OCI-LY1 (cell line): ENCODE data around the gene MYO16.

Experiments used
- CTCF ChIP-seq: fragments of 200-600 bp; sonication (generic), shearing (Covaris generic); IDR thresholded peaks from 2 replicates; pipeline ENCODE4 v1.5.1; 2017; ENCODE audit warnings: mild to moderate bottlenecking, antibody characterized with exemption, low read length, moderate library complexity, mixed read lengths
- EZH2 ChIP-seq: fragments of 200-600 bp; sonication (generic), shearing (Covaris generic); IDR thresholded peaks from 2 replicates; pipeline ENCODE4 v1.8.0; 2017; ENCODE audit warnings: borderline replicate concordance, mixed run types, mild to moderate bottlenecking, antibody characterized with exemption, low read length, moderate library complexity, mixed read lengths

GRCh38 chr13:109114162-109114561, 484.8 kb downstream of the MYO16 start:
- TF ChIP-seq CTCF (no peak), EZH2 (no peak)
